NB4 (cell line): ENCODE measurements around the gene LPAR1.

Experiments
- DNase-seq: peaks from one replicate; pipeline ENCODE4 v3.0.0; 2010; ENCODE audit warnings: low read depth
- H3K4me3 ChIP-seq: one replicate; pipeline ENCODE4 v1.5.1; 2011; ENCODE audit warnings: mild to moderate bottlenecking, low read depth, low read length, moderate library complexity
- MYC ChIP-seq: IDR thresholded peaks from 2 replicates; pipeline ENCODE4 v1.6.1; 2011; ENCODE audit warnings: low read depth, low read length
- POLR2A ChIP-seq: IDR thresholded peaks from 2 replicates; pipeline ENCODE4 v1.6.1; 2011; ENCODE audit warnings: mild to moderate bottlenecking; ENCODE audit not compliant: insufficient read length; ENCODE audit errors: extremely low read depth
- TF ChIP-seq, protein P1 (sequence below): IDR thresholded peaks from one replicate; pipeline ENCODE4 v1.5.1; 2012; ENCODE audit warnings: low read depth, low read length
- TF ChIP-seq, protein P2 (sequence below): IDR thresholded peaks from 2 replicates; pipeline ENCODE4 v1.6.1; 2011; ENCODE audit warnings: low read depth, low read length

Gene LPAR1

DNA sequence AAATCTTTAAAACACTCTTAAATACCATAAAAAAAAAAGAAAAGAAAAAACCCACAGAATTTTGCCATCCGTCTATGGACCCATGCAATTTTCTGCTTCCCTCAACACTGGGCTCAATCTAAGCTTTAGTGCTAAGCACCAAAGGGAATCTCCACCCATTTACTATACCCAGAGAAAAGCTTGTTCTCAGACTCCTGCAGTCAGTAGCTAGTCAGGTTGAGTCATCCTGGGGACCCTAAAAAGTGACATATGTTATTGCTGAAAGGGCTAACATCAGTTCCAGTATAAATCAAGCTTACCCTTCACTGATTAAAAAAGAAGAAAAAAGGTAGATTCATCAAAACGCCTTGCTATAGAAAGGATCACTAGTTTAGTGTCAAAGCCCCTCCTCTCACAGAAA is 192.1 kb downstream of the LPAR1 start:
- no peak overlapping the region for H3K4me3 ChIP-seq
- DNase-seq, result no peak

DNA sequence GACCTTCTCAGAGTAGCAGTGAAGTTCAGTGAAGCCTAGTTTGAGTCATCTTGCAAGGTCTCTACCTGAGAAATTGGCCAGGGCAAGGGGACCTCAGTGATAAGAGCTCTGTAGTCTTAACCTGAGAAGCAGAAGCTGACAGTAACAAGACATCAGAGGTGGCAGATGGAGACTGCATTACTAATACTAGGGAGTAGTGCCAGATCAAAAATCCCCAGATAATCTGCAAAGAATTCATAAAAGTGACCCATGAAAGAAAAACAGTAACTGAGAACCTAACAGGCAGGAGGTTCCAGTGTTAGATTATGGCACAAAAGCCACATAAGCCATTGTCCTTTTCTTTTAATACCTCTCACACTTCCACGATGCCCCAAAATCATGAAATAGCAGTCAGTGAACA is 194.1 kb downstream of the LPAR1 start:
- no peak for DNase-seq
- TF ChIP-seq, protein P1, sequence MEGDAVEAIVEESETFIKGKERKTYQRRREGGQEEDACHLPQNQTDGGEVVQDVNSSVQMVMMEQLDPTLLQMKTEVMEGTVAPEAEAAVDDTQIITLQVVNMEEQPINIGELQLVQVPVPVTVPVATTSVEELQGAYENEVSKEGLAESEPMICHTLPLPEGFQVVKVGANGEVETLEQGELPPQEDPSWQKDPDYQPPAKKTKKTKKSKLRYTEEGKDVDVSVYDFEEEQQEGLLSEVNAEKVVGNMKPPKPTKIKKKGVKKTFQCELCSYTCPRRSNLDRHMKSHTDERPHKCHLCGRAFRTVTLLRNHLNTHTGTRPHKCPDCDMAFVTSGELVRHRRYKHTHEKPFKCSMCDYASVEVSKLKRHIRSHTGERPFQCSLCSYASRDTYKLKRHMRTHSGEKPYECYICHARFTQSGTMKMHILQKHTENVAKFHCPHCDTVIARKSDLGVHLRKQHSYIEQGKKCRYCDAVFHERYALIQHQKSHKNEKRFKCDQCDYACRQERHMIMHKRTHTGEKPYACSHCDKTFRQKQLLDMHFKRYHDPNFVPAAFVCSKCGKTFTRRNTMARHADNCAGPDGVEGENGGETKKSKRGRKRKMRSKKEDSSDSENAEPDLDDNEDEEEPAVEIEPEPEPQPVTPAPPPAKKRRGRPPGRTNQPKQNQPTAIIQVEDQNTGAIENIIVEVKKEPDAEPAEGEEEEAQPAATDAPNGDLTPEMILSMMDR, result no peak
- TF ChIP-seq, protein P2, sequence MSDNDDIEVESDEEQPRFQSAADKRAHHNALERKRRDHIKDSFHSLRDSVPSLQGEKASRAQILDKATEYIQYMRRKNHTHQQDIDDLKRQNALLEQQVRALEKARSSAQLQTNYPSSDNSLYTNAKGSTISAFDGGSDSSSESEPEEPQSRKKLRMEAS, result no peak
- no peak for TF ChIP-seq POLR2A
- TF ChIP-seq MYC, result no peak
- no peak overlapping the region for H3K4me3 ChIP-seq

More for the DNA sequence above, 192.1 kb downstream of the LPAR1 start:
- TF ChIP-seq MYC (no peak), POLR2A (no peak)
- TF ChIP-seq, protein P2, result no peak
- TF ChIP-seq, protein P1, result no peak

DNA sequence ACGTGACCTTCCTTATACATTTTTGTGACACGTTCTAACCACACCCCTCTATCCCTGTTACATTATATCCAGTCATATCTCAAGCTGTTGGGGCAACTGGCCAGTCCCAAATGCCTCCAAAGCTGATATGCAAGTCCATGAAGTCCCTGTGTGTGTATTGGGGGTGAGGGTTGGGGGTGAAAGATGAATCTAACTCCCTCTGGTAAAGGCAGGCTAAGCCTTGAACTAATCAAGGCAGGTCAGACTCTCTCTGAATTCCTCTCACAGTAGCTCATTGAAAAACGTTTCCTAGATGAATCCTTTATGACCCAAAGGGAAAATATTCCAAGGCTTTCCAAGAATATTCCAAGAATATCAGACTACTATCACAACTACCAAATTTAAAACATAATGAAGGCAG is 195.3 kb downstream of the LPAR1 start:
- TF ChIP-seq POLR2A, result no peak
- TF ChIP-seq, protein P1, result no peak
- TF ChIP-seq MYC, result no peak
- TF ChIP-seq, protein P2, result no peak

DNA sequence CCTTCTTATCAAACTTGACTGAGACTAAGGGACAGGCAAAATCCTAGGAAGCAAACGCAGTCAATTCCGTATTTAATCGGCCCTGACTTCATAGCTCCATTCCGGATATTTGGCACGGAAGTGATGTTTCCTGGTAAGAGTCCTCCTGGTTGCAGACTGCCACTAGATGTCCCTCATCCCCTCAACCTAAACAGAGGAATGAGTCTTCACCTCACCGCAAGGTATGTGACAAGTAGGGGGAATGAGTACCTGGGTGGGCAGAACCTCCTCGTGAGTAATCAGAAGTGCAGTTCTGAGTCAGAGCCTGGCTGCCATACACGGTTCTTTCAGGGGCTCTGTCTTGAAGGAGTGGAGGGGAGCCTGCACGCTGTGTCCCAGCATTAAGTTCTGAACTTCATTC is 196.1 kb downstream of the LPAR1 start:
- TF ChIP-seq, protein P1, result no peak
- TF ChIP-seq MYC (no peak), POLR2A (no peak)
- TF ChIP-seq, protein P2, result no peak
- no peak overlapping the region for H3K4me3 ChIP-seq
- DNase-seq, result no peak

More for the DNA sequence above, 195.3 kb downstream of the LPAR1 start:
- no peak overlapping the region for H3K4me3 ChIP-seq
- no peak for DNase-seq

DNA sequence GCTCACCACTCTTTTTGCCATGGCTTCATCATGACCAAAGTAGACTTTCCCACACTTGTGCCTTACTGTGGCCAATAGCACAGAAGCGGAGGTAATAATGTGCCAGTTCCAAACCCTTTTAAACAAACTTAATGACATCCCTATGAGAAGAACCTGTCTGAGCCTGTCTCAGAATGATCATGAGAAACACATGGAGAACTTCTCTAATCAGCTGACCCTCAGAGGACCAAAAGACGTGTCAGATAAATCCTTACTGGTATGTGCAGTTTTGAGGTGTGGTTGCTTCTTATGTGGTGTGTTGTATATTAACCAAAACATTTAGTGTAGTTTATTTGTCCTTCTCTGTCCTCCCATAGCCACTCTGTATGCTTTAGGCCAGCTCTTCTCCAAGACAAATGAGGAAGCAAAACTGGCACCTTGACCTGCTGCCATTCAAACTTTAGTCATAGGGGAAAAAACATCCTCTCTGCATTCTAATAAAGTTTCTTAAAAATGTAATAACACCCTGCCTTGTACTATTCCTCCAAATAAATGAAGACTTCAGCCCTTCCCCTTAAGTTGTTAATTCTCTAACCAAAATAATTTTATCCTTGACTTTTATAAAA is 200.8 kb downstream of the LPAR1 start:
- no peak for DNase-seq
- no peak for TF ChIP-seq MYC

DNA sequence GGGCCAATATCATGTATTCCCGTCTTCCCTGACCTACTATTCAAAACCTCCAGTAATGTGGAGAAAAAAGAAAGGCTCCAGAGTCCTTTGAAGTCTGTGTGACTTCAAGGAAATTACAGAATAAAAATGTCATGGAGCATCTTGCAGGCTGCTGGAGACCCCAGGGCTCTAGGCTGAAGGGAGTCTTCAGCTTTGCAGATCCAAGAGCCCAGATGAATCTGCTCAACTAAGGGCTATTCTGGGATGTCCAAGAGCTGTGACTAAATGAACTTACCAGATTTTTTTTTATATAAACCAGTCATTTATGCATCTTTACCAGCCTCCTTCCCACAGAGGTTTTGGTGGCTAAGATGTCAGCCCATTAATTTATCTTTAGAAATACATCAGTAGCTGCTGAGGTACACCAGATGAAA is 202.4 kb downstream of the LPAR1 start:
- no peak for TF ChIP-seq POLR2A
- TF ChIP-seq MYC, result no peak
- TF ChIP-seq, protein P1, result no peak
- TF ChIP-seq, protein P2, result no peak
- DNase-seq, result no peak
- H3K4me3 ChIP-seq, result no peak overlapping the region

More for the DNA sequence above, 200.8 kb downstream of the LPAR1 start:
- no peak overlapping the region for H3K4me3 ChIP-seq
